Activated naive CD8-positive, alpha-beta T cell treated with anti-CD3 and anti-CD28 coated beads, Interleukin-2, amount 10 ng/mL, durations not matched to agents 7 days and 5 days (primary cell): ENCODE data around the gene MAN2B1. TPM values are rescaled to one million over a fixed set of nuclear protein-coding genes. Genes with fewer than 3 reads are reported as not detected.
"Not testable (repeated sequence)": the region's sequence is repeated elsewhere in the genome, so short reads cannot be mapped to it uniquely, and the experiment has no call there.

Experiments used
- ATAC-seq: fragments of 150-1000 bp; cut with Tn5 transposase; one replicate; pipeline ENCODE4 v1.10.0; 2021; ENCODE audit warnings: low read depth, moderate library complexity
- POLR2A ChIA-PET: fragments of 350-600 bp; sonication (Branson Sonifier 250); formaldehyde crosslinking; loops from one replicate; lab custom pipeline; 2021; ENCODE audit warnings: antibody characterized with exemption; lab: Charles Lee
- DNase-seq: peaks from one replicate; pipeline ENCODE4 v3.0.0; 2021
- H3K27ac Mint-ChIP-seq: one replicate; pipeline ENCODE4 v1.8.0; 2022; ENCODE audit warnings: mild to moderate bottlenecking, mixed read lengths
- H3K27me3 Mint-ChIP-seq: one replicate; pipeline ENCODE4 v1.8.0; 2022; ENCODE audit warnings: mild to moderate bottlenecking, moderate library complexity, mixed read lengths
- H3K36me3 Mint-ChIP-seq: one replicate; pipeline ENCODE4 v1.8.0; 2021; ENCODE audit warnings: mild to moderate bottlenecking, mixed read lengths
- H3K4me1 Mint-ChIP-seq: one replicate; pipeline ENCODE4 v1.8.0; 2021; ENCODE audit warnings: mixed read lengths
- H3K4me3 Mint-ChIP-seq: one replicate; pipeline ENCODE4 v1.8.0; 2022; ENCODE audit warnings: mild to moderate bottlenecking, moderate library complexity, mixed read lengths
- H3K9me3 Mint-ChIP-seq: one replicate; pipeline ENCODE4 v1.8.0; 2021; ENCODE audit warnings: mixed read lengths
- total RNA-seq, 2 experiments: library from RNA; stranded (reverse); gene quantifications; one replicate each; pipeline ENCODE4 v1.2.3, GENCODE V29; 2021

MAN2B1 gene
- total RNA-seq, 2 experiments from 2014 or later = 108 to 115 TPM

- peaks cover 25% of the 10 kb centered on the region for H3K36me3 Mint-ChIP-seq
- no peaks in the 10 kb centered on the region for H3K9me3 Mint-ChIP-seq
- POLR2A ChIA-PET = no interaction called here
- H3K27ac Mint-ChIP-seq = peak overlapping the region; percentile 42
- no peak for ATAC-seq
- no peaks in the 10 kb centered on the region for H3K27me3 Mint-ChIP-seq
- peaks cover 7% of the 10 kb centered on the region for H3K4me1 Mint-ChIP-seq
- no peak overlapping the region for H3K4me3 Mint-ChIP-seq
- no peak for DNase-seq
Measured at GRCh38 chr19:12646551-12646950, 20.0 kb downstream of the MAN2B1 start.

GRCh38 chr19:12643716-12644115, 22.8 kb downstream of the MAN2B1 start:
- H3K9me3 Mint-ChIP-seq, POLR2A ChIA-PET, DNase-seq, ATAC-seq, H3K4me3 Mint-ChIP-seq, H3K27ac Mint-ChIP-seq, H3K27me3 Mint-ChIP-seq: not testable (repeated sequence)
- Mint-ChIP-seq H3K36me3 (peaks cover 11% of the 10 kb centered on the region), H3K4me1 (peaks cover 13% of the 10 kb centered on the region)

- Mint-ChIP-seq H3K27me3 (no peaks in the 10 kb centered on the region), H3K9me3 (no peaks in the 10 kb centered on the region)
- no peak for DNase-seq
Measured at GRCh38 chr19:12642506-12642905, 24.0 kb downstream of the MAN2B1 start.

GRCh38 chr19:12641456-12641855, 25.1 kb downstream of the MAN2B1 start:
- Mint-ChIP-seq H3K4me1 (peaks cover 8% of the 10 kb centered on the region), H3K9me3 (no peaks in the 10 kb centered on the region), H3K36me3 (peaks cover 12% of the 10 kb centered on the region), H3K27me3 (no peaks in the 10 kb centered on the region), H3K4me3 (no peak overlapping the region), H3K27ac (no peak overlapping the region)
- POLR2A ChIA-PET = no interaction called here
- ATAC-seq (no peak), DNase-seq (no peak)

More at GRCh38 chr19:12642506-12642905, 24.0 kb downstream of the MAN2B1 start:
- Mint-ChIP-seq H3K4me3 (no peak overlapping the region), H3K4me1 (peaks cover 12% of the 10 kb centered on the region), H3K36me3 (peaks cover 7% of the 10 kb centered on the region), H3K27ac (no peak overlapping the region)
- POLR2A ChIA-PET = no interaction called here
- ATAC-seq = no peak

- ATAC-seq (peak; percentile 95), DNase-seq (peak; percentile 85)
- Mint-ChIP-seq H3K36me3 (peaks cover 16% of the 10 kb centered on the region), H3K27ac (peak overlapping the region; percentile 84), H3K4me1 (peaks cover 10% of the 10 kb centered on the region), H3K4me3 (peak overlapping the region; percentile 67), H3K9me3 (no peaks in the 10 kb centered on the region), H3K27me3 (no peaks in the 10 kb centered on the region)
- POLR2A ChIA-PET = interaction anchor here (0.6 to 2.0 kb wide), 9 partner anchors 9 to 94 kb away, joined by 3 to 12 read pairs (median 3); partner anchors contain the start of genes MAN2B1, TRIR, WDR83 and ZNF490
Measured at GRCh38 chr19:12639901-12640613, 26.5 kb downstream of the MAN2B1 start.

- no peak for ATAC-seq
- Mint-ChIP-seq H3K27me3 (no peaks in the 10 kb centered on the region), H3K27ac (no peak overlapping the region), H3K4me3 (no peak overlapping the region), H3K36me3 (peaks cover 21% of the 10 kb centered on the region), H3K4me1 (peaks cover 10% of the 10 kb centered on the region), H3K9me3 (no peaks in the 10 kb centered on the region)
- no peak for DNase-seq
- POLR2A ChIA-PET = interaction anchor here (0.6 to 2.0 kb wide), 3 partner anchors 25 to 711 kb away, joined by 3 to 12 read pairs (median 3); no protein-coding TSS in a partner anchor
Measured at GRCh38 chr19:12638611-12639182, 27.8 kb downstream of the MAN2B1 start.

- H3K27me3 Mint-ChIP-seq = no peaks in the 10 kb centered on the region
- DNase-seq = no peak
- H3K27ac Mint-ChIP-seq = no peak overlapping the region
- peaks cover 34% of the 10 kb centered on the region for H3K36me3 Mint-ChIP-seq
- no peak for ATAC-seq
- no peaks in the 10 kb centered on the region for H3K9me3 Mint-ChIP-seq
- H3K4me3 Mint-ChIP-seq = no peak overlapping the region
- peaks cover 10% of the 10 kb centered on the region for H3K4me1 Mint-ChIP-seq
- POLR2A ChIA-PET = no interaction called here
Measured at GRCh38 chr19:12636631-12637030, 29.9 kb downstream of the MAN2B1 start.

GRCh38 chr19:12629215-12629614, 37.3 kb downstream of the MAN2B1 start:
- no peak overlapping the region for H3K4me3 Mint-ChIP-seq
- H3K36me3 Mint-ChIP-seq = peaks cover 80% of the 10 kb centered on the region
- H3K4me1 Mint-ChIP-seq = no peaks in the 10 kb centered on the region
- peaks cover 19% of the 10 kb centered on the region for H3K9me3 Mint-ChIP-seq
- H3K27ac Mint-ChIP-seq = no peak overlapping the region
- DNase-seq (no peak), ATAC-seq (no peak)
- H3K27me3 Mint-ChIP-seq = no peaks in the 10 kb centered on the region
- POLR2A ChIA-PET = no interaction called here

GRCh38 chr19:12628040-12629022, 38.2 kb downstream of the MAN2B1 start:
- H3K4me3 Mint-ChIP-seq = no peak overlapping the region
- no peak overlapping the region for H3K27ac Mint-ChIP-seq
- no peak for ATAC-seq
- H3K36me3 Mint-ChIP-seq = peaks cover 82% of the 10 kb centered on the region
- DNase-seq = no peak
- POLR2A ChIA-PET = no interaction called here
- H3K9me3 Mint-ChIP-seq = peaks cover 19% of the 10 kb centered on the region
- no peaks in the 10 kb centered on the region for H3K4me1 Mint-ChIP-seq
- H3K27me3 Mint-ChIP-seq = no peaks in the 10 kb centered on the region

GRCh38 chr19:12626958-12627357, 39.6 kb downstream of the MAN2B1 start:
- Mint-ChIP-seq H3K4me1 (no peaks in the 10 kb centered on the region), H3K36me3 (peaks cover 81% of the 10 kb centered on the region), H3K27me3 (no peaks in the 10 kb centered on the region), H3K27ac (no peak overlapping the region), H3K9me3 (peaks cover 19% of the 10 kb centered on the region), H3K4me3 (no peak overlapping the region)
- POLR2A ChIA-PET = interaction anchor here (0.7 kb wide), 1 partner anchor 12 kb away, joined by 5 read pairs; no protein-coding TSS in a partner anchor
- ATAC-seq = no peak
- DNase-seq = no peak

GRCh38 chr19:12623361-12624031, 43.0 kb downstream of the MAN2B1 start:
- peaks cover 11% of the 10 kb centered on the region for H3K9me3 Mint-ChIP-seq
- DNase-seq (no peak), ATAC-seq (no peak)
- no peak overlapping the region for H3K4me3 Mint-ChIP-seq
- POLR2A ChIA-PET = interaction anchor here (0.6 to 2.0 kb wide), 4 partner anchors 10 to 42 kb away, joined by 3 to 9 read pairs (median 4); partner anchors contain the start of genes ZNF490 and ZNF791
- H3K27me3 Mint-ChIP-seq = no peaks in the 10 kb centered on the region
- H3K4me1 Mint-ChIP-seq = peaks cover 4% of the 10 kb centered on the region
- no peak overlapping the region for H3K27ac Mint-ChIP-seq
- H3K36me3 Mint-ChIP-seq = peaks cover 66% of the 10 kb centered on the region

- H3K27ac Mint-ChIP-seq, H3K27me3 Mint-ChIP-seq, H3K4me1 Mint-ChIP-seq, H3K9me3 Mint-ChIP-seq, ATAC-seq, H3K4me3 Mint-ChIP-seq, DNase-seq, POLR2A ChIA-PET: not testable (repeated sequence)
- H3K36me3 Mint-ChIP-seq = peaks cover 53% of the 10 kb centered on the region
Measured at GRCh38 chr19:12621253-12622024, 45.1 kb downstream of the MAN2B1 start.
